T follicular helper cell (primary cell): ENCODE measurements around the gene PTPN2.

Experiments used
- DNase-seq: peaks from one replicate; pipeline ENCODE4 v3.0.0-alpha.2; 2020; ENCODE audit warnings: low read depth

The PTPN2 gene

GRCh38 chr18:12857991-12858544 is 26.0 kb downstream of the PTPN2 start:
- DNase-seq, result no peak

DNA sequence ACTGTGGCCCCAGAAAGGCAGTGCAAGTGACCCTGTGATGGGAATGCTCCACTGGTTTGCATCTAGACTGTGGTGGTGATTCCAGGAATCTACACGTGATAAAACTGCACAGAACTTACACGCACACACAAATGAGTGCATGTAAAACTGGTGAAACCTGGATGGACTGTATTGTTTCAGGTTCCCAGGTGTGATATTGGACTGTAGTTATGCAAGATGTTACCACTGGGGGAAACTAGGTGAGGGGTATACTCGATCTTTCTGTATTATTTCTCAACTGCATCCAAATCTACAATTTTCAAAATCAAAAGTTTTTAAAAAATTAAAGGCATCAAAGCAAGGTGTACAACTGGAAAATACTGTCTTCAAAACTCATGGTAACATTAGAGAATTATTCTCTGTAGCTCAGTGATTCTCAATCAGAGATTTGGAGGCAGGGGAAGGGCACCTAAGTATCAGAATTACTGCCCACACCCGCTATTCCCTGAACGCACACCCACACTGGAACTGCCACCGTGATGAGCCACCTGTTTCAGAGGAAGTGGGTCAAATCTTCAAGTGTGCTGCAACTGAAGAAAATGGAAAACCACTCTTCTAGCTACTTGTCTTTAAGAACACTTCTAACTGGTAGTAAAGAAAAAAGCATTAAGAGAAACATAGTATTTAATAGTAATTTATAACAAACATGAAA is 26.7 kb downstream of the PTPN2 start:
- no peak for DNase-seq

- DNase-seq, result no peak
Observed at GRCh38 chr18:12855916-12856315, 28.1 kb downstream of the PTPN2 start.

- DNase-seq, result no peak
Observed at GRCh38 chr18:12852566-12853315, 31.3 kb downstream of the PTPN2 start.

DNA sequence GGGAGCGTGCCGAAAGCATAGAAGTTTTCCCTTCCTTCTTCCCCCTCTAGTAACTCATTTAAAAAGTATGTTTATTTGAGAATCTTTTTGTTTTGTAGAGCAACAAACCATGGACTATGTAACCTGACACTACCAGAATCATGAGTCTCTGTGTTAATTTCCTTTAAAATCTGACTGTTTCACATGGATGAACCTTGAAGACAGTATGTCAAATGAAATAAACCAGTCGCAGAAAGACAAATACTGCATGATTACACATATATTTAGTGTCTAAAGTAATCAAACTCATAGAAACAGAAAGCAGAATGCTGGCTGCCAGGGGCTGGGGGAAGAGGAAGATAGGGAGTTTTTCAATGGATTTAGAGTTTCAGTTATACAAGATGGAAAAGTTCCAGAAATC is 32.3 kb downstream of the PTPN2 start:
- DNase-seq, result no peak

- no peak for DNase-seq
Observed at GRCh38 chr18:12849548-12849947, 34.5 kb downstream of the PTPN2 start.

DNA sequence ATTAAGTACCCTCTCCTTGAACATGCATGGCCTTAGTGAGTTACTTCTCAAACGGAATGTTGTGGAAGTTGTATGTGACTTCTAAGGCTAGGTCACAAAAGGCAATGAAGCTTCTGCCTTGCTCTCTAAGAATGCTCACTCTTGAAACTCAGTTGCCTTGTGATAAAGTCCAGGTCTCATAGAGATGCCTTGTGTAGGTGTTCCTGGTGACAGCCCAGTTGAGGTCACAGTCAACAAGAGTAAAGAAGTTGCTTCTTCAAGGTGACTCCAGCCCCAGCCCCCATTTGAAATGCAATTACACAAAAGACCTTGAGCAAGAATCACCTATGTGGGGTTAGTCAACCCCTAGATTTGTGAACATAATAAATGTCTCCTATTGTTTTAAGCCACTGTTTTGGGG is 35.6 kb downstream of the PTPN2 start:
- DNase-seq, result no peak

DNA sequence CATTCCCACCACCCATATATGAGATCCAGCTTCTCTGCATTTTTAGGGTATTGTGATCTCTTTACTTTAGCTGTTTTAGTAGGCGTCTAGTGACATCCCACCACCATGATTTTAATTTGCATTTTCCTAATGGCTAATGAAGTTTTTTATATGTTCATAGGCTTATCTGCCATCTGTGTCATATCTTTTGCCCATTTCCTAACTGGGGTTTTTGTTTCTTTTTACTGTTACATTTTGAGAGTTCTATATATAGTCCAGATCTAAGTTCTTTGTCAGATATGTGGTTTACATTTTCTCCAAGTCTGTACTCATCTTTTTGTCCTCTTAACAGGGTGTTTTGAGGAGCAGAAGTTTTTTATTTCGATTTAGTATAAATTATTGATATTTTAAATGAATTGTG is 39.6 kb downstream of the PTPN2 start:
- no peak for DNase-seq

- DNase-seq, result no peak
Observed at GRCh38 chr18:12843420-12844350, 40.4 kb downstream of the PTPN2 start.

- no peak for DNase-seq
Observed at GRCh38 chr18:12842459-12843380, 41.3 kb downstream of the PTPN2 start.

DNA sequence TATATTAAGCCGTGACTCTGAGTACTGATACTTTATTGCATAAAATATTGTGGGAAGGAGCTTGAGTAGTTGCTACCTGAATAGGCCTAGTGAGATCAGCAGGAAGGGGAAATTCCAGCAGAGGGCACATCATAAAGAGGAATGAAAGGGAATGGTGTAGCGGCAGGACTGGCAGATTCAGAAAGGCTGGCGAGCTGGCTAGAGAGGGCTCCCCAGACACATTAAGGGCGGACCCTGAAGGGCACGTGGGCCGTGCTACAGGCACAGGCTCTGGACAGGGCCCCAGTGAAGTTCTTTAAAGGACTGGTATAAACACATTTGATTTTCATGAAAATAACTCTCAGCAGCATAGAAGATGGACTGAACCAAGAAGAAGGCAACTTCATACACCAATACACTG is 43.0 kb downstream of the PTPN2 start:
- DNase-seq, result no peak

DNA sequence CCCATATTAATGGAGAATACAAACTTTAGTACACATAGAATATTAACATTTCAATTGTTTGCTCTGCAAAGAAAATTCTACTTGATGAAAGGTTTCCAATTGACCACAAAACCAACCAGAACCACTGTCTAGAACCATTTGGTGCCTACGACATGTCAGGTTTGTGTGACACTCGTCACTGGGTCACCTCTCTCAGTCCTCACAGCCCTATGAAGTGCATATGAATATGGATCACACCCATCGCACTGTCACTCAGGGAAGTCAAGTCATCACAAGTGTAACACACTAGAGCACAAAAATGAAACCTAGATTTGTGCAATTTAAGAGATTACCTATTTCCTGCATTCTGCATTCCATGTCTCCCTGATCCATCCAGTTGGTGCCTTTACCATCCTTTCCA is 43.7 kb downstream of the PTPN2 start:
- no peak for DNase-seq

GRCh38 chr18:12839526-12840196 is 44.4 kb downstream of the PTPN2 start:
- no peak for DNase-seq

GRCh38 chr18:12839057-12839525 is 44.9 kb downstream of the PTPN2 start:
- no peak for DNase-seq

DNA sequence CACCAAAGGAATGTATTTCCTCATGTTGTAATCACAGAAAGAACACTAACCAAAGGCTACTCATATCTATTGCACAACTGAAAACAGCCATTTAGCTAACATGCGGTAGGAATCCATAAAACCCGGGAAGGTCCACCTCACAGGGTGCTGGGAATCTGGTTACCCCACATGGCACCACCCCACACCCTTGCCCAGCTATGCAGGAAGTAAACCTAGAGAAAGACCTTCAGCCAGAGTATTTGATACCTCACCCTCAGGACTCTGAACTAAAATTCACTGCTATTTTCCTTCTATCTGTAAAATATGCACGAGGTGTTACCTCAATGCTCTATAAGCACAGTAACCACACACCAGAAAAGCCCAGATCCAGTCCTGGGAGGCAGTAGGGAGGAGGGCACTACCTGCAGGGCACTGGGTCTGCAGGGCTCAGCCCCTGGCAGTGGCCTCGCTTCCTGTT is 45.8 kb downstream of the PTPN2 start:
- DNase-seq, result no peak

- DNase-seq, result no peak
Observed at GRCh38 chr18:12837747-12838146, 46.3 kb downstream of the PTPN2 start.

GRCh38 chr18:12836551-12836950 is 47.5 kb downstream of the PTPN2 start:
- no peak for DNase-seq

DNA sequence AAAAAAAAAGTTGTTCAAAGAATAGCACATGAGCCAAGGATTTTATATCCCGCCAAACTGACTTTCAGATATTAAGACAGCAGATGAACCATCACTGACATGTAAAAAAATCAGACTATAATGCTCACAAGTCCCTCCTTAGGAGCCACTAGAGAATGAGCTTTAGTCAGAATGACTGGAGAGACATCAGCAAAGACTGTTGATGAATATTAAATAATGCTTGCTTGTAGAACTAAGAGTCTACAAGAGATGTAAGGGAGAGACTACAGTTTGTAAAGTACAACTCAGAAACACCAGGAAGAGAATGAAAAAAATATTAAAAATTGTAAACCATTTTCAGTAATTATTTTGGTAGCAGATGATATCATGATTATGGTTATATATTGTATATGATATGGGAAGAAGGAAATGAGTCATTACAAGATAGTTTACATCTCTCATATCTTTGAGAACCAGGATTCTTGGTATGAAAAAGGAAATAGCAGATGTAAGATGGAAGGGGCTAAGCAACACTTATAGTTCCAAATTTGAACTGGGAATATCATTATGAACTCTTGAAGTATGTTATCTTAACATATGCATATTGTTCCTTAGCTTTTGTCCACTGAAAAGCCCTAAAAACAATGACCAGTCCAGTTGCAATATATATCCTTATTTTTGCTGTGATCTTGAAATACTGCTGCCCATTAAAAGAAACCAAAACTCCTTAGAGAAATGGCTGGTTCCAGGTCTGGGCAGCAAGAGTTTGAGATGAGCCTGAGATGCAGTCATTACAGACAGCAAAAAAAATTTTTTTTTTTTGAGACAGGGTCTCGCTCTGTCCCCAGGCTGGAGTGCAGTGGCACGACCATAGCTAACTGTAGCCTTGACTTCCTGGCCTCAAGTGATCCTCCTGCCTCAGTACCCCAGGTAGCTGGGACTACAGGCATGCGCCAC is 55.7 kb downstream of the PTPN2 start:
- no peak for DNase-seq

- no peak for DNase-seq
Observed at GRCh38 chr18:12827588-12827987, 56.4 kb downstream of the PTPN2 start.
